Right lobe of liver (tissue), 6 donors: ENCODE data around the gene MEAK7. TPM values are rescaled to one million over a fixed set of nuclear protein-coding genes. Genes with fewer than 3 reads are reported as not detected.

ENCODE experiments used
- ATAC-seq, 4 donors: fragments of 200-7000 bp; cut with Tn5 transposase; one replicate each; pipeline ENCODE4 v1.9.1; 2020; ENCODE audit warnings: mild to moderate bottlenecking in 4 of 4, moderate library complexity in 4 of 4
- DNase-seq, 3 donors: peaks; one replicate each; pipeline ENCODE4 v3.0.0-alpha.2; 2020
- H3K27ac ChIP-seq, 3 donors: fragments of 200-600 bp; one replicate each; pipeline ENCODE4 v1.8.0; 2022
- H3K27me3 ChIP-seq, 2 donors: fragments of 200-600 bp; one replicate each; pipeline ENCODE4 v1.8.0; 2022
- H3K36me3 ChIP-seq, 4 donors: fragments of 200-600 bp; sonication (generic) in 1 of 4; one replicate each; pipeline versions ENCODE4 v1.5.1 to v1.8.0; 2017 to 2022; ENCODE audit warnings: control low read depth in 1 of 4
- H3K4me1 ChIP-seq, 4 donors: fragments of 200-600 bp; sonication (generic) in 1 of 4; one replicate each; pipeline versions ENCODE4 v1.5.1 to v1.8.0; 2017 to 2022; ENCODE audit warnings: control low read depth in 1 of 4
- H3K4me3 ChIP-seq, 3 donors: fragments of 200-600 bp; one replicate each; pipeline ENCODE4 v1.8.0; 2022
- H3K9me3 ChIP-seq, 4 donors: fragments of 200-600 bp; sonication (generic) in 1 of 4; one replicate each; pipeline versions ENCODE4 v1.5.1 to v1.8.0; 2017 to 2022; ENCODE audit warnings: control low read depth in 1 of 4
- POLR2A ChIP-seq: fragments of 450-650 bp; IDR thresholded peaks from one replicate; pipeline ENCODE4 v1.6.1; 2017; ENCODE audit warnings: antibody characterized with exemption, mild to moderate bottlenecking
- WGBS: methylation state at CpG from one replicate; pipeline ENCODE4 v1.1.6; 2018; ENCODE audit warnings: low coverage, low lambda C conversion rate; ENCODE audit not compliant: insufficient coverage; ENCODE audit errors: missing lambda C conversion rate; 5-methylcytosine and 5-hydroxymethylcytosine counted together
- intact Hi-C, 2 donors: fragments of 100-400 bp; cut with DNase I; formaldehyde crosslinking; loops; one replicate each; pipeline versions ENCODE4 v1.11.2 to v1.14.1; 2022
- total RNA-seq, 6 experiments: library from RNA; depleted of rRNA in 2 of 6; stranded (reverse); fragments of >200 nt in 2 of 6; fragmentation: NEBNext Ultra II Directional in 3 of 6; extraction: Animal tissue kit (Norgen Biotek cat#: 25700) in 3 of 6; gene quantifications; one replicate each; pipeline versions ENCODE4 v1.1.0 to v1.2.4, GENCODE V29; 2016 to 2023
- TF ChIP-seq, protein P1 (sequence below), 4 donors: fragments of 200-600 bp in 3 of 4; fragments of 450-650 bp in 1 of 4; IDR thresholded peaks; one replicate each; pipeline versions ENCODE4 v1.5.1 to v1.8.0; 2016 to 2022; ENCODE audit warnings: antibody characterized with exemption in 4 of 4, mild to moderate bottlenecking in 2 of 4
- donor health status: DM: no; HTN: yes; CAD: no.
- donor health status: DM: no; HTN: no; CAD: no.
- donor health status: DM: no; HTN: no; CAD: no.
- donor health status: DM: no; HTN: yes; CAD: no.
- donor health status: DM: no; HTN: yes; CAD: no.

The MEAK7 gene
- total RNA-seq, 6 experiments from 2014 or later: 2.9 to 5.2 (median 3.4) TPM

DNA sequence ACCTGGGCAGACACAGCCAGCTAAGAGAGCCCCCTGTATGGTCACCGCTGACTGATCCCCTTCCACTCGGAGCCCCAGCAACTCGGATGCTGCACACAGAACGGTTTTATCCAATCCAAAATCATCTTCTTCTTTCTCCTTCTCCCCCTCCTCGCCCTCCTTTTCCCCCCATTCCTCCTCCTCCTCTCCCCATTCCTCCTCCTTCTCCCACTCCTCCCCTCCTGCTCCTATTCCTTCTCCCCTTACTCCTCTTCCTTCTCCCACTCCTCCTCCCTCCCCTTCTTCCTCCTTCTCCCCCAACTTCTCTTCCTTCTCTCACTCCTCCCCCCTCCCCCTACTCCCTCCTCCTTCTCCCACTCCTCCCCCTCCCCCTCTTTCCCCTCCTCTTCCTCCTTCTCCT is 30.4 kb upstream of the MEAK7 start:
- H3K27me3 ChIP-seq: no peaks in the 10 kb centered on the region
- no peaks in the 10 kb centered on the region for H3K36me3 ChIP-seq
- intact Hi-C loops: no loop called here
- no peak for ATAC-seq
- no peak overlapping the region for H3K4me3 ChIP-seq
- TF ChIP-seq POLR2A: no peak
- TF ChIP-seq, protein P1, sequence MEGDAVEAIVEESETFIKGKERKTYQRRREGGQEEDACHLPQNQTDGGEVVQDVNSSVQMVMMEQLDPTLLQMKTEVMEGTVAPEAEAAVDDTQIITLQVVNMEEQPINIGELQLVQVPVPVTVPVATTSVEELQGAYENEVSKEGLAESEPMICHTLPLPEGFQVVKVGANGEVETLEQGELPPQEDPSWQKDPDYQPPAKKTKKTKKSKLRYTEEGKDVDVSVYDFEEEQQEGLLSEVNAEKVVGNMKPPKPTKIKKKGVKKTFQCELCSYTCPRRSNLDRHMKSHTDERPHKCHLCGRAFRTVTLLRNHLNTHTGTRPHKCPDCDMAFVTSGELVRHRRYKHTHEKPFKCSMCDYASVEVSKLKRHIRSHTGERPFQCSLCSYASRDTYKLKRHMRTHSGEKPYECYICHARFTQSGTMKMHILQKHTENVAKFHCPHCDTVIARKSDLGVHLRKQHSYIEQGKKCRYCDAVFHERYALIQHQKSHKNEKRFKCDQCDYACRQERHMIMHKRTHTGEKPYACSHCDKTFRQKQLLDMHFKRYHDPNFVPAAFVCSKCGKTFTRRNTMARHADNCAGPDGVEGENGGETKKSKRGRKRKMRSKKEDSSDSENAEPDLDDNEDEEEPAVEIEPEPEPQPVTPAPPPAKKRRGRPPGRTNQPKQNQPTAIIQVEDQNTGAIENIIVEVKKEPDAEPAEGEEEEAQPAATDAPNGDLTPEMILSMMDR (IDR thresholded peaks at IDR 0.05): no peak
- H3K27ac ChIP-seq: no peak overlapping the region
- H3K4me1 ChIP-seq: no peaks in the 10 kb centered on the region
- H3K9me3 ChIP-seq: no peaks in the 10 kb centered on the region
- DNase-seq: no peak
- WGBS: 72% methylated on average over 5 of the region's 5 CpGs

DNA sequence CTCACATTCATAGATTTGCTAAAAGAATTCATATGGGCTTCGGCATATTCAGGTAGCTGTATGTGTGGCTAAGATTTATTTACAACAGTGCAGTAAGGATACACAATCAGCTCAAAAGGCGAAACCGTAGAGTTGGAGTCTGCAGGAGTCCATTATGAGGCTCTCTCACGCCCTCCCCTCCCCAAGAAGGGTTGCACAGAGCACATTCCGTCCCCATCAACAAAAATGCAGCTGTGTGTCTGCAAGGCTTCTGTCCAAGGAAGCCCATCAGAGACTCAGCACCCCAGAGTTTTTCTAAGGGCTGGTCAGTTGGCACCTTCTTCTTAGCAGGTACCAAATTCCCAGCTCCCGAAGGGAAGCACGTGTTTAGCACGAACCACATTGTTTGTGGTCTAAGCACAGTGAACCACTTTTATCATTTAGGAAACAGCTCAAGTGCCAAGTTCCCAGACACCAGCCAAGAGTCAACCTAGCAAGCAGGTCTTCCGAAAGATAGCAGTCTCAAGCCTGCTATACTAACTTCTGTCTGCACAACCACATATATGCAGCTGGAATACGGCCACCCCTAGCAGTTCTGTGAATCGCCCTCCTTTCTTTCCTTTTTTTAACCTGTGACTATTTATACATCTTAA is 28.5 kb upstream of the MEAK7 start:
- peak; percentile 5 to 39 (median 16) for ATAC-seq
- intact Hi-C loops: no loop called here
- DNase-seq: no peak
- Histone ChIP-seq H3K27me3 (no peaks in the 10 kb centered on the region), H3K9me3 (no peaks in the 10 kb centered on the region), H3K4me3 (no peak overlapping the region), H3K27ac (peak overlapping the region in 2 of 3 donors; percentile 26 to 33), H3K4me1 (no peaks in the 10 kb centered on the region), H3K36me3 (no peaks in the 10 kb centered on the region)
- WGBS: 49% methylated on average over 8 of the region's 11 CpGs
- no peak for TF ChIP-seq POLR2A
- TF ChIP-seq, protein P1 (IDR thresholded peaks at IDR 0.05): no peak

DNA sequence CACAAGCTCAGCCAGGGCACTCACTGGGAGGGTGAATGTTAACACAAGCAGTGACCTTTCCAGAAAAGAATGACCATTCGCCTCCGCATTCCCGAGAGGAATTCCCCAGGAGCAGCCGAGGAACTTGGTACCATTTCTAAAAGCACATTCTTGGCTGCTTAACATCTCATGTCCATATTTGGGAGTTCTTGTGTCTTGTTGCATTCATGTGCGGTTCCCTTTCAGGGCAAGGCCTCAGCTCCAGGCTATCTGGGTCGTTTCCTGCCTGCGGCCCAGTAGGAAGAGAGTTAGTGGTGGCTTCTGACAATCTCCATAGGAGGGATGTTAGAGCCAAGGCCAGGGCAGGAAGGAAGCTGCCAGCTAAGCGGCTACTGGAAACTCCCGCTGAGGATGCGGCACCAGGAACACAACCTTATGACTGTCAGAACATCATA is 27.8 kb upstream of the MEAK7 start:
- Histone ChIP-seq H3K4me3 (no peak overlapping the region), H3K27me3 (no peaks in the 10 kb centered on the region), H3K27ac (peak overlapping the region in 1 of 3 donors; percentile 33), H3K36me3 (no peaks in the 10 kb centered on the region), H3K9me3 (no peaks in the 10 kb centered on the region), H3K4me1 (no peaks in the 10 kb centered on the region)
- ATAC-seq (peak; percentile 76 to 87 (median 82)), DNase-seq (peak in 1 of 3 donors; percentile 47)
- 49% methylated on average over 7 of the region's 10 CpGs for WGBS
- TF ChIP-seq, protein P1 (IDR thresholded peaks at IDR 0.05): no peak
- TF ChIP-seq POLR2A: no peak
- intact Hi-C loops: no loop called here

DNA sequence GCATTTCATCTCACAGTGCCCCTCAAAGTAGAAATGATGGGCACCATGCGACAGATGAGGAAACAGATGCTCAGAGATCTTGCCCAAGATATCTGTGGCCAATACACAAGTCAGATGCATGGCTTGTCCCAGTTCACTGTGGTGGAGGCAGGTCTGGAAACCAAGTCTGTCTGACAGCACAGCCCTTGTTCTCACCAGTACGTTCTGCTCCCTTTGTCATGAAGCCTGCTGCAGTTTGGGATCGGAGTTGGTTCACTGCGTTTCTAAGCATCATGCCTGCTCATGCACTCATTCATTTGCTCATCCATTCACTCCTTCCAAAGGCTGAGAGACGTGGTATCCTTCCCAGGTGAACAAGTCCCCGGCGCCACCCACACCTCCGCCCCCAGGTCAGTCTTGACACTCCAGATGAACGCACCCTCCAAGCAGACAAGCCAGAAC is 27.2 kb upstream of the MEAK7 start:
- H3K27ac ChIP-seq: no peak overlapping the region
- no peak for DNase-seq
- H3K27me3 ChIP-seq: no peaks in the 10 kb centered on the region
- intact Hi-C loops: no loop called here
- ATAC-seq: no peak
- 66% methylated on average over 7 of the region's 9 CpGs for WGBS
- H3K36me3 ChIP-seq: no peaks in the 10 kb centered on the region
- H3K4me3 ChIP-seq: no peak overlapping the region
- no peaks in the 10 kb centered on the region for H3K9me3 ChIP-seq
- H3K4me1 ChIP-seq: no peaks in the 10 kb centered on the region
- TF ChIP-seq, protein P1 (IDR thresholded peaks at IDR 0.05): no peak
- no peak for TF ChIP-seq POLR2A
